Endothelial cell of umbilical vein (primary cell): Measurements from ENCODE around the gene CSMD2. TPM values are rescaled to one million over a fixed set of nuclear protein-coding genes. Genes with fewer than 3 reads are reported as not detected.

Experiments
- BruUV-seq: library from RNA; stranded (reverse); fragments of 400-500 nt; replicated peaks from 2 replicates; lab custom pipeline; 2021; lab: Mats Ljungman, UMichigan
- CTCF ChIA-PET: fragments of 300-600, 350-600 bp; sonication (Branson Sonifier 250); formaldehyde crosslinking; loops from one replicate; lab custom pipeline; 2021; ENCODE audit warnings: antibody characterized with exemption, inconsistent platforms; lab: Charles Lee
- POLR2A ChIA-PET: fragments of 300-600, 350-600 bp; sonication (Branson Sonifier 250); formaldehyde crosslinking; loops from one replicate; lab custom pipeline; 2021; ENCODE audit warnings: antibody characterized with exemption, inconsistent platforms; lab: Charles Lee
- DNase-seq: peaks from one replicate; pipeline ENCODE4 v3.0.0-alpha.2; 2011; ENCODE audit warnings: low read depth, low spot score
- FAIRE-seq: peaks from 2 replicates; lab custom pipeline; 2011; peaks lifted over from hg19 to GRCh38; lab: Jason Lieb, UNC
- H2AFZ ChIP-seq: 2 replicates; pipeline ENCODE4 v1.6.0; 2012; ENCODE audit warnings: low read depth, low read length, control low read depth, inconsistent platforms
- H3K27ac ChIP-seq: 2 replicates; pipeline ENCODE4 v1.5.1; 2011; ENCODE audit warnings: low read depth, mild to moderate bottlenecking, control low read depth, low read length, moderate library complexity; ENCODE audit not compliant: insufficient read depth
- H3K27me3 ChIP-seq, 2 experiments: 2 replicates each; pipeline versions ENCODE4 v1.6.0 to v1.6.1; 2011; ENCODE audit warnings: low read length in 2 of 2, mixed read lengths in 1 of 2; ENCODE audit not compliant: control insufficient read depth in 2 of 2, insufficient read depth in 2 of 2
- H3K36me3 ChIP-seq, 2 experiments: 2 replicates in 1 of 2; 3 replicates in 1 of 2; pipeline ENCODE4 v1.5.1; 2011; ENCODE audit warnings: low read length in 2 of 2, mild to moderate bottlenecking in 1 of 2, moderate library complexity in 1 of 2; ENCODE audit not compliant: control insufficient read depth in 2 of 2, insufficient read depth in 2 of 2; ENCODE audit errors: extremely low read depth in 1 of 2
- H3K4me1 ChIP-seq: 3 replicates; pipeline ENCODE4 v1.5.1; 2011; ENCODE audit warnings: mild to moderate bottlenecking, low read length; ENCODE audit not compliant: control insufficient read depth, insufficient read depth; ENCODE audit errors: extremely low read depth
- H3K4me2 ChIP-seq: 2 replicates; pipeline ENCODE4 v1.6.1; 2011; ENCODE audit warnings: low read length, control low read depth, mixed read lengths; ENCODE audit not compliant: insufficient read depth
- H3K4me3 ChIP-seq, 3 experiments: fragments of 200-600 bp in 1 of 3; sonication (generic), shearing (Covaris generic) in 1 of 3; replicated peaks in 1 of 3; 2 replicates each; pipeline ENCODE4 v1.5.1; 2011 to 2016; ENCODE audit warnings: control low read depth in 3 of 3, low read length in 3 of 3, mild to moderate bottlenecking in 2 of 3, inconsistent platforms in 1 of 3, low read depth in 1 of 3, moderate library complexity in 1 of 3; ENCODE audit not compliant: insufficient read depth in 1 of 3
- H3K79me2 ChIP-seq: 2 replicates; pipeline ENCODE4 v1.6.0; 2012; ENCODE audit warnings: low read length, inconsistent platforms; ENCODE audit not compliant: control insufficient read depth, insufficient read depth
- H3K9ac ChIP-seq: replicated peaks from 2 replicates; pipeline ENCODE3; 2011; ENCODE audit warnings: low read length, control low read depth; ENCODE audit not compliant: insufficient read depth; ENCODE audit errors: extremely low read depth
- H3K9me1 ChIP-seq: replicated peaks from 3 replicates; pipeline ENCODE4 v1.6.0; 2011; ENCODE audit warnings: mild to moderate bottlenecking, low read length; ENCODE audit not compliant: control insufficient read depth, insufficient read depth; ENCODE audit errors: extremely low read depth
- H3K9me3 ChIP-seq: replicated peaks from 2 replicates; pipeline ENCODE4 v1.5.1; 2012; ENCODE audit warnings: low read length, inconsistent platforms; ENCODE audit not compliant: control insufficient read depth, insufficient read depth
- H4K20me1 ChIP-seq: replicated peaks from 2 replicates; pipeline ENCODE3; 2011; ENCODE audit warnings: mild to moderate bottlenecking, low read length; ENCODE audit not compliant: control insufficient read depth, insufficient read depth; ENCODE audit errors: extremely low read depth
- EZH2 ChIP-seq: IDR thresholded peaks from 2 replicates; pipeline ENCODE4 v1.6.1; 2012; ENCODE audit warnings: borderline replicate concordance, low read depth, mild to moderate bottlenecking, moderate library complexity, low read length, inconsistent platforms; ENCODE audit not compliant: severe bottlenecking
- FOS ChIP-seq: IDR thresholded peaks from 2 replicates; pipeline ENCODE4 v1.6.1; 2011; ENCODE audit warnings: mild to moderate bottlenecking, low read length, moderate library complexity, borderline replicate concordance; ENCODE audit not compliant: insufficient read depth
- GATA2 ChIP-seq: IDR thresholded peaks from 2 replicates; pipeline ENCODE4 v1.7.0; 2011; ENCODE audit warnings: low read depth, mild to moderate bottlenecking, moderate library complexity, mixed read lengths, low read length; ENCODE audit not compliant: insufficient read length, insufficient read depth
- JUN ChIP-seq: IDR thresholded peaks from 2 replicates; pipeline ENCODE4 v1.6.1; 2011; ENCODE audit warnings: borderline replicate concordance, low read depth; ENCODE audit not compliant: insufficient read length, insufficient read depth
- MYC ChIP-seq: IDR thresholded peaks from one replicate; pipeline ENCODE4 v1.6.1; 2011; ENCODE audit warnings: mild to moderate bottlenecking, low read depth, low read length
- POLR2A ChIP-seq: IDR thresholded peaks from 2 replicates; pipeline ENCODE4 v1.6.1; 2012; ENCODE audit warnings: low read depth, mild to moderate bottlenecking, control low read depth, low read length
- POLR2AphosphoS5 ChIP-seq: IDR thresholded peaks from 2 replicates; pipeline ENCODE4 v1.6.1; 2012; ENCODE audit warnings: low read depth, mild to moderate bottlenecking, control low read depth, low read length, moderate library complexity; ENCODE audit not compliant: insufficient read depth
- dilution Hi-C: fragments of 300-500 bp; cut with MboI; formaldehyde crosslinking; loops from one replicate; pipeline ENCODE4 v1.15.0; 2019; ENCODE audit warnings: low sequenced_read_pairs; ENCODE audit not compliant: extremely low pct_ligation_motif_present
- intact Hi-C: fragments of 100-400 bp; cut with micrococcal nuclease; formaldehyde crosslinking; loops from one replicate; pipeline ENCODE4 v1.10.0; 2022
- polyA plus RNA-seq, 4 experiments: library from polyadenylated mRNA; depleted of rRNA in 3 of 4; stranded (reverse) in 3 of 4; unstranded in 1 of 4; fragments of >200 nt; gene quantifications; 2 replicates each; pipeline versions ENCODE4 v1.2.1 to v1.2.3, GENCODE V29; 2011 to 2012; ENCODE audit warnings: missing spikeins in 1 of 4
- total RNA-seq: library from RNA; stranded (reverse); gene quantifications from 2 replicates; pipeline ENCODE4 v1.2.3, GENCODE V29; 2021
- TF ChIP-seq, protein P1 (sequence below), 2 donors: IDR thresholded peaks; 1 replicate in 1 of 2; 2 replicates in 1 of 2; pipeline ENCODE4 v1.5.1; 2011; ENCODE audit warnings: low read length in 2 of 2, mild to moderate bottlenecking in 2 of 2, moderate library complexity in 2 of 2, control low read depth in 1 of 2, inconsistent platforms in 1 of 2, low read depth in 1 of 2; ENCODE audit not compliant: insufficient read depth in 1 of 2; ENCODE audit errors: extremely low read depth in 1 of 2
- TF ChIP-seq, protein P2 (sequence below): IDR thresholded peaks from 2 replicates; pipeline ENCODE4 v1.6.1; 2011; ENCODE audit not compliant: insufficient read depth, insufficient read length

CSMD2 gene
- total and polyA plus RNA-seq, 2 donors (not counting 3 experiments of a cell fraction or from before 2014, with no cell fraction given) = under 0.01 TPM; not detected in 1

DNA sequence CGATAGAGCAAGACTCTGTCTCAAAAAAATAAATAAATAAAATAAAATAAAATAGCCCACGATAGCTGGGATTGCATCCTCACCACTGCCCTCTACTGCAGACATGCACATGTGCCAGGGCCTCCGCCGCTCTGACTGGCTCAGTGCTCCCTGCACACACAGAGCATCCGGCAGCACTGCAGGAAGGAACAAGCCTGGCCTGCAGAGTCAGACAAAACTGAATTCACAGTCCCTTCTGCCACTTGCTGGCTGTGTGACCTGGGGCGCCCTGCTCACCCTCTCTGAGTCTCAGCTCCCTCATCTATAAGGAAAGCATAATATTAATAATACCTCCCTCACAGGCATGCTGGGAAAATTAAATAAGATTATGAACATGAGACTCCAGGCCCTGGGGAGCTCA, 35.4 kb downstream of the CSMD2 start:
- H3K4me2 ChIP-seq = no peak overlapping the region
- POLR2A ChIA-PET = no interaction called here
- dilution Hi-C loops = no loop called here
- TF ChIP-seq GATA2 = no peak
- TF ChIP-seq EZH2 = no peak
- TF ChIP-seq JUN = no peak
- TF ChIP-seq, protein P1, sequence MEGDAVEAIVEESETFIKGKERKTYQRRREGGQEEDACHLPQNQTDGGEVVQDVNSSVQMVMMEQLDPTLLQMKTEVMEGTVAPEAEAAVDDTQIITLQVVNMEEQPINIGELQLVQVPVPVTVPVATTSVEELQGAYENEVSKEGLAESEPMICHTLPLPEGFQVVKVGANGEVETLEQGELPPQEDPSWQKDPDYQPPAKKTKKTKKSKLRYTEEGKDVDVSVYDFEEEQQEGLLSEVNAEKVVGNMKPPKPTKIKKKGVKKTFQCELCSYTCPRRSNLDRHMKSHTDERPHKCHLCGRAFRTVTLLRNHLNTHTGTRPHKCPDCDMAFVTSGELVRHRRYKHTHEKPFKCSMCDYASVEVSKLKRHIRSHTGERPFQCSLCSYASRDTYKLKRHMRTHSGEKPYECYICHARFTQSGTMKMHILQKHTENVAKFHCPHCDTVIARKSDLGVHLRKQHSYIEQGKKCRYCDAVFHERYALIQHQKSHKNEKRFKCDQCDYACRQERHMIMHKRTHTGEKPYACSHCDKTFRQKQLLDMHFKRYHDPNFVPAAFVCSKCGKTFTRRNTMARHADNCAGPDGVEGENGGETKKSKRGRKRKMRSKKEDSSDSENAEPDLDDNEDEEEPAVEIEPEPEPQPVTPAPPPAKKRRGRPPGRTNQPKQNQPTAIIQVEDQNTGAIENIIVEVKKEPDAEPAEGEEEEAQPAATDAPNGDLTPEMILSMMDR (IDR thresholded peaks at IDR 0.05; ENCODE audit: extremely low read depth in 1 of 2, insufficient read depth in 1 of 2, low read depth in 1 of 2, low read length in 2 of 2) = no peak
- TF ChIP-seq, protein P2, sequence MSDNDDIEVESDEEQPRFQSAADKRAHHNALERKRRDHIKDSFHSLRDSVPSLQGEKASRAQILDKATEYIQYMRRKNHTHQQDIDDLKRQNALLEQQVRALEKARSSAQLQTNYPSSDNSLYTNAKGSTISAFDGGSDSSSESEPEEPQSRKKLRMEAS = no peak
- TF ChIP-seq FOS = no peak
- no peak for TF ChIP-seq POLR2AphosphoS5
- no peak for TF ChIP-seq MYC
- TF ChIP-seq POLR2A = no peak
- no peaks in the 10 kb centered on the region for H3K4me1 ChIP-seq
- no peaks in the 10 kb centered on the region for H3K36me3 ChIP-seq
- CTCF ChIA-PET = no interaction called here
- no peak overlapping the region for H3K4me3 ChIP-seq
- no peak overlapping the region for H2AFZ ChIP-seq
- peaks cover 1% of the 10 kb centered on the region for H3K9me3 ChIP-seq
- no peaks in the 10 kb centered on the region for H4K20me1 ChIP-seq
- no peak overlapping the region for H3K9ac ChIP-seq
- DNase-seq (no peak), FAIRE-seq (no peak)
- H3K27ac ChIP-seq = no peak overlapping the region
- H3K27me3 ChIP-seq = no peaks in the 10 kb centered on the region
- no peaks in the 10 kb centered on the region for H3K79me2 ChIP-seq
- H3K9me1 ChIP-seq = no peaks in the 10 kb centered on the region
- BruUV-seq = no TSS peak
- intact Hi-C loops = no loop called here
